Measurements from ENCODE around the gene HK1. TPM values are rescaled to one million over a fixed set of nuclear protein-coding genes. Genes with fewer than 3 reads are reported as not detected.

The HK1 gene
- total RNA-seq, 4 donors from 2014 or later, result 17.9 to 77.6 (median 43.6) TPM

- Histone ChIP-seq H3K27ac (peak overlapping the region; percentile 98 to 99), H3K27me3 (no peaks in the 10 kb centered on the region), H3K4me3 (no peak overlapping the region), H3K36me3 (no peaks in the 10 kb centered on the region), H3K9me3 (no peaks in the 10 kb centered on the region), H3K4me1 (peaks cover 8 to 28% of the 10 kb centered on the region in 2 donors)
- TF ChIP-seq POLR2A (IDR thresholded peaks at IDR 0.05) (no peak), CTCF (IDR thresholded peaks at IDR 0.05) (no peak)
- intact Hi-C loops (cut with DNase I; ENCODE audit: low total_unique reads), result loop anchor here (10.0 kb wide), 1 partner anchor 225 kb away; the partner anchor contains the start of gene FAM241B
- peak in 1 of 2 donors; percentile 60 for DNase-seq
Observed at GRCh38 chr10:69409968-69410367, 131.7 kb downstream of the HK1 start.

GRCh38 chr10:69410487-69410886 is 132.2 kb downstream of the HK1 start:
- Histone ChIP-seq H3K36me3 (no peaks in the 10 kb centered on the region), H3K27ac (peak overlapping the region; percentile 98 to 99), H3K4me3 (no peak overlapping the region), H3K9me3 (no peaks in the 10 kb centered on the region), H3K4me1 (peaks cover 8 to 28% of the 10 kb centered on the region in 2 donors), H3K27me3 (no peaks in the 10 kb centered on the region)
- no peak for TF ChIP-seq CTCF (IDR thresholded peaks at IDR 0.05)
- TF ChIP-seq POLR2A (IDR thresholded peaks at IDR 0.05), result no peak
- intact Hi-C loops (cut with DNase I; ENCODE audit: low total_unique reads), result loop anchor here (10.0 kb wide), 1 partner anchor 224 kb away; the partner anchor contains the start of gene FAM241B
- DNase-seq, result no peak

- Histone ChIP-seq H3K36me3 (no peaks in the 10 kb centered on the region), H3K27ac (peak overlapping the region; percentile 98 to 99), H3K4me1 (peaks cover 8 to 25% of the 10 kb centered on the region in 2 donors), H3K27me3 (no peaks in the 10 kb centered on the region), H3K9me3 (no peaks in the 10 kb centered on the region), H3K4me3 (no peak overlapping the region)
- no peak for TF ChIP-seq POLR2A (IDR thresholded peaks at IDR 0.05)
- TF ChIP-seq CTCF (IDR thresholded peaks at IDR 0.05), result no peak
- DNase-seq, result peak; percentile 48 to 74
- intact Hi-C loops (cut with DNase I; ENCODE audit: low total_unique reads), result loop anchor here (10.0 kb wide), 1 partner anchor 223 kb away; the partner anchor contains the start of gene FAM241B
Observed at GRCh38 chr10:69411476-69411875, 133.2 kb downstream of the HK1 start.

GRCh38 chr10:69412232-69412790 is 134.0 kb downstream of the HK1 start:
- H3K27ac ChIP-seq, result peak overlapping the region; percentile 98 to 99
- no peaks in the 10 kb centered on the region for H3K36me3 ChIP-seq
- peak in 1 of 2 donors; percentile 12 for DNase-seq
- H3K9me3 ChIP-seq, result no peaks in the 10 kb centered on the region
- TF ChIP-seq CTCF (IDR thresholded peaks at IDR 0.05) (no peak), POLR2A (IDR thresholded peaks at IDR 0.05) (no peak)
- no peak overlapping the region for H3K4me3 ChIP-seq
- no peaks in the 10 kb centered on the region for H3K27me3 ChIP-seq
- H3K4me1 ChIP-seq, result peaks cover 8 to 18% of the 10 kb centered on the region in 2 donors
- intact Hi-C loops (cut with DNase I; ENCODE audit: low total_unique reads), result loop anchor here (10.0 kb wide), 1 partner anchor 222 kb away; the partner anchor contains the start of gene FAM241B

- DNase-seq, result peak; percentile 83 to 88
- no peak overlapping the region for H3K4me3 ChIP-seq
Observed at GRCh38 chr10:69413221-69413865, 135.0 kb downstream of the HK1 start.

More at GRCh38 chr10:69413221-69413865, 135.0 kb downstream of the HK1 start:
- no peak for TF ChIP-seq POLR2A (IDR thresholded peaks at IDR 0.05)
- peak; percentile 80 to 93 (median 86) for TF ChIP-seq CTCF (IDR thresholded peaks at IDR 0.05)
- no peaks in the 10 kb centered on the region for H3K36me3 ChIP-seq
- peaks cover 2 to 11% of the 10 kb centered on the region in 2 donors for H3K4me1 ChIP-seq
- H3K27ac ChIP-seq, result peak overlapping the region; percentile 98 to 99
- H3K9me3 ChIP-seq, result no peaks in the 10 kb centered on the region
- intact Hi-C loops (cut with DNase I; ENCODE audit: low total_unique reads), result loop anchor here (10.0 kb wide), 1 partner anchor 221 kb away; the partner anchor contains the start of gene FAM241B
- no peaks in the 10 kb centered on the region for H3K27me3 ChIP-seq

All from uterus (tissue), 4 donors.